ENCODE data around the gene S100A9.
"Not testable (repeated sequence)": the region's sequence is repeated elsewhere in the genome, so short reads cannot be mapped to it uniquely, and the experiment has no call there.

S100A9 gene

DNA sequence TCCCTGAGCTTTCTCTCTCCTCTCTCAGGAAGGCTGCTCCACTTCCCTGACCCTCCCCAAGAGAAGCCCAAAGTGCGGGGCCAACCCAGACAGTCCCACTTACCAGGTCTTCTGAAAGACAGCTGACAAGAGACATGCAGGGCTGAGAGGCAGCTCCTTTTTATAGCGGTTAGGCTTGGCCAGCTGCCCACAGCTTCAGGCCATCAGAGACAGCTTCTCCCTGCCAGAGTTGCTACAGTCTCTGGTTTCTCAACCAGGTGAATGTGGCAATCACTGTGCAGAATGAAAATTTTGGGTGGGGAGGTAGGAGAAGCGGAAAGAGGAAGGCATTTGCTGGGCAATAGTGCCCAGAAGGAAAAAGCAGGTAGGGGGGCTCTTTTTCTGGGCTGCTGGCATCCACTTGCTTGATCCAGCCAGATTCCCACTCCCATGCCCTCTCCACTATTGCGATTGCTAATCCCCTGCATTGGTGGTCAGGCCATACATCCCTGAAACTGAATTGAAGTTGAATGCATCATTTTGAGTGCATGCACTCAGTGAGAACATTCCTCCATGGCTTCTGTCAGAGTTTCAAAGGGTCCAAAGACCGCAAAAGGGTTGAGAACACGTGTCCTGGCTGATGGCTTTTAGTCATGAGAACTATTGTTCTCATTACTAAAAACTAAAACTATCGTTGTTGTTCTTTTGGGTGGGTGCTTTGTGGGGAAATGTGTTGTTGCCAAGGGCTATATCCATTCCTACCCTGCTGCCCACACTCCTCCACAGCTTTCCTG, 33.5 kb downstream of the S100A9 start, which contains the start of gene S100A8:
TSS of gene S100A8 (minus strand) at position 136 of the 773 bp plus-strand sequence. CDS start 538 bp downstream, outside the sequence.
- no peak for DNase-seq (ENCODE audit: low read depth)

GRCh38 chr1:153392258-153392657, 34.6 kb downstream of the S100A9 start:
- DNase-seq (ENCODE audit: low read depth) = no peak

GRCh38 chr1:153392822-153393221, 35.2 kb downstream of the S100A9 start:
- no peak for DNase-seq (ENCODE audit: low read depth)

- DNase-seq (ENCODE audit: low read depth) = no peak
Measured at GRCh38 chr1:153393926-153394325, 36.3 kb downstream of the S100A9 start.

DNA sequence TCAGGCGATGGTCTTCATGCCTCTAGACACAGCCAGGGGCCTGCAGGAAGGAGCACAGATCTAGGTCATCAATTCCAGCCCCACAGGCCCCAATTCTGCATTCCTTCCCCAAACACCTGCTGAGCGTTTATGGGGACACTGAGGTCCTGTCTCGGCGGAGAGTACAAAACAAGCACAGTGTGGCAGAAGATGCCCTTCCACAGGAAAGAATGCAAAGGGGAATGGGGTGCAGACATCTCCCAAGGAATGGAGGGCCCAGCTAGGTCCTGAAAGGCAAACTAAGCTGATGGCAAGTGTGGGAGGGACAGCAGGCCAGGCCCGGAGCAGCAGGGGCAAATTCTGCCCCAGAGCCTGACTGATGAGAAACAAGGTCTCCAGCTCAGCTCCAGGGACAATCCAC, 36.7 kb downstream of the S100A9 start:
- DNase-seq (ENCODE audit: low read depth) = no peak

GRCh38 chr1:153395136-153395685, 37.6 kb downstream of the S100A9 start:
- no peak for DNase-seq (ENCODE audit: low read depth)

GRCh38 chr1:153395776-153396175, 38.1 kb downstream of the S100A9 start:
- DNase-seq (ENCODE audit: low read depth) = no peak

DNA sequence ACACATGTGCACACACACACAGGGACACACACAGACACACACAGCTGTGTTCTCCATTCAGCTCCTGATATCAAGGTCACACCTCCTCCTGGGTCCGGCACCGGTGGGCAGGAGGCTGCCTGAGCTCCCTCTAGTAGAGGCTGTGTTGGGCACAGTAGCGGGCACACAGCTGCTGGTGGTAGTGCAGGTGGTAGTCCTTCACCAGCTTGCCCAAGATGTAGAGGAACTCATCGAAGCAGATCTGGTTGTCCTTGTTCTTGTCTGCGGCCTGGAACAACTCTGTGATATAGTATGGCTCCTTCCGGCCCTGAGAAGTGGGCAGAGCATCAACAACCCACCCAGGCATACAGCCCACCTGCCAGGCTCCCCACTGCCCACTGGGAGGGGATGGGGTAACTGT, 38.8 kb downstream of the S100A9 start:
- no peak for DNase-seq (ENCODE audit: low read depth)

DNA sequence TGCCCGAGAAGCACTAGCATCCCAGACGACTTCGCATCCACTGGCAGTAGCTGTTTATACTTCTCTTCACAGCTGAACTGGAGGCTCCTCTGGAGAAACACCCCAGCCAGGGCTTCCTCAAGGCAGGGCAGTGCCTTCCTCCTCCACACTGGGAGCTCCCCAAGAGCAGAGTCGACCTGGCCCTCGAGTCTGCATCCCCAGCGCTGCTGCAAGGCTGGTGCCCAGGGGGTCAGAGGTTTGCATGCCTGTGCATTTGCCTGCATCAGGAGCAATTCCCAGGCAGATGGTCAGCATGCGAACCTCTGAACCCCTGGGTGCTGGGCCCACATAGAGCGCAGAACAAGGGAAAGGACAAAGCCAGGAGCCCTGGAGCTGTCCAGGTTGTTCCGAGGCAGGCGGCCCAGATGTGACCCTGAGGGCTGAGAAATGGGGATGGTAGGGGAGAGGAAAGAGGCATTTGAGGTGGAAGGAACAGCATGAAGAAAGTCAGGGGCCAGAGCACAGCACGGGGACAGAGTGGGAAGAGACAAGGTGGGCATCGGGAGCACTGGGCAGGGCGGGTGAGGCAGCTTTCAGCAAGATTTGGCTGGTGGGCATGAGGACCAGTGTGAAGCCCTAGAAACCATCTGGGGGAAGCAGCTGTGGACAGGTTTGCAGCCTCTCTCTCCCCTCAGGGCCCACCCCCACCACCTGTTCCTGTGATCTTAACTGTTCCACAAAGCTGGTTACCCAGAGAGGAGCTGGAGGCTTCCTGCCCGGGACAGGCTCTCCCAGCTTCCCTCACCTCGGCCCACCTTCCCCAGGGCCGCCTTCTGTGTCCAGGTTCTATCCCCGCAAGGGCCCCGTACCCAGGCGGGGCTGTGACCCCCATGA, 39.6 kb downstream of the S100A9 start:
- no peak for DNase-seq (ENCODE audit: low read depth)

- no peak for DNase-seq (ENCODE audit: low read depth)
Measured at GRCh38 chr1:153397924-153398651, 40.4 kb downstream of the S100A9 start.

- DNase-seq (ENCODE audit: low read depth) = no peak
Measured at GRCh38 chr1:153399401-153400055, 41.9 kb downstream of the S100A9 start.

DNA sequence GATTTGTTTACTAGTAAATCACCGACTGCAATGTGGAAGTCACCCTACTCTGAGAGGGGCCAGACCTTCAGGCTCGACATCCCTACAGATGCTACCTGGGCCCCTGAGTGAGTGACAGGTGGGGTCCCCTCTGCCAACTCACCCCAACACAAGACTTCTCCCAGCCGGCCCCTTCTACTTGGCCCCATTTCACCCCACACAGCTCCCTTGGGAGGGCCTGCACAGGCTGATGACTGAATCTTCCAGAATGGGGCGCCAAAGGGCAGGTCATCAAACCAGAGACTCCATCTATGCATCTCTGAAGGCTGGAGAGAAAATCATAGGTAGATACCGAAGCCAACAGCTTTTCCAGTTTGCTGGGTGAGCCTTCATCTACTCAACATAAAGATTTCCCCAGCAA, 42.6 kb downstream of the S100A9 start:
- DNase-seq (ENCODE audit: low read depth) = no peak

- no peak for DNase-seq (ENCODE audit: low read depth)
Measured at GRCh38 chr1:153401461-153401860, 43.8 kb downstream of the S100A9 start.

DNA sequence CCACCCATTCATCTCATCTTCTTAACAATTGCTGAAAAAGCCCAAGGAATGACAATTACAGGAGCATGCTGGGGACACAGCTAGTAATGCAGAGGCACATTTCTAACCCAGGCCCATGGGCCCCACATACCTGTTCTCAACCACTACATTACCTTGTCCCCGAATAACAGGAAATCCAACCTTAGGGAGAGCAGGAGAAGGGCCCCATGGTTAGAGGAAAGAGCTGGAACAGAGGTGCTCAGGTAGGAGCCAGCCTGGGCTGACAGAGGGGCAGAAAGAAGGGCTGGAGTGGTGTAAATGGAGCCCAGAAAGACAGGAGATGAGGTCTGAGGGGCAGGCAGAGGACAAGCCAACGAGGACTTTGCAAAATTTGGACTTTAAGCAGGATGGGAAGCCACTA, 44.6 kb downstream of the S100A9 start:
- DNase-seq (ENCODE audit: low read depth) = no peak

DNA sequence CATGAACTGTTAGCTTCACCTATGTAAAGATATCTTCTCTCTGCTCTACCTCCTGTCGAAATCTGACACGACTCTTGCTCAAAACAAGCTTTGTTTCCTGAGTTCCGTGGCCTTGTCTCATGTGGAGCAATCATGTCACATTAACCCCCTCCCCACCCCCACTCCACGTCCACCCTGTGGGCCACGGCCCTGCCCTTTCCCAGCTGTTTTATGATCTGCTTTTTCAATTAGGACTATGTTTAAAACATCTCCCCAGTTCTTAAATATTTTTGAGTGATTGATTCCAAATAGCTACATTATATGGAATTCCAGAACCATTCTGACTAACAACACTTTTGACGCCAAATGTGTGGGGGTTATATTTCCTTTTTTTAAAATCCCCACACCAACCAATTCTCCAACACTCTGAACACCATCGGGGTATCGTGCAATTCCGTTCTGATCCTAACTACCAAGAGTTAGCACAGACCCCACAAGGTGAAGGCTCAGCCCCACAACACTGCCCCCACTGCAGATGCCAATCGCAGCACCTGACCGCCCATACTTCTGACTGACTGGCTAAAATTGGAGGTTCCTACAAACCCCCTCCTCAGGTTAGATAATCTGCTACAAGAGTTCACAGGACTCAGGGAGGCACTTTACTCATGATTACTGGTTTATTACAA, 45.9 kb downstream of the S100A9 start:
- DNase-seq (ENCODE audit: low read depth) = no peak

DNA sequence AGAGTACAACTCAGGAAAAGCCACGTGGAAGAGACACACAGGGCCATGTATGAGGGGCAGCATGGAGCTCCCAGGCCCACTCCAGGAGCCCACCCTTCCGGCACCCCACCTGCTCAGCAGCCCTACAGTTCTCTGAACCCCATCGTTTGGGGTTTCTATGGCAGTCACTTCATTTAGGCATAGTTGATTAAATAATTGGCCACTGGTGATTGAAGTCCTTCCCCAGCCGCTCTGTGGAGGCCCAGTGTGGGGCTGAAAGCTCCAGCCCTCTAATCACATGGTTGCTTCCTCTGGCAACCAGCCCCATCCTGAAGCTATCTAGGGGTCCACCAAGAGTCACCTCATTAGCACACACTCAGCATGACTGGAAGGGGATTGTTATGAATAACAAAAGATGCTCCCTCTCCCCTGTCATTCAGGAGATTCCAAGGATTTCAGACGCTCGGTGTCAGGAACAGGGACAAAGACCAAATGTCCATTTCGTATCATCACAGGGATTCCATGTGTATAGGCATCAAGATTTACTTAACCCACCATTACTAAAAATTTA, 46.5 kb downstream of the S100A9 start:
- DNase-seq (ENCODE audit: low read depth) = no peak

DNA sequence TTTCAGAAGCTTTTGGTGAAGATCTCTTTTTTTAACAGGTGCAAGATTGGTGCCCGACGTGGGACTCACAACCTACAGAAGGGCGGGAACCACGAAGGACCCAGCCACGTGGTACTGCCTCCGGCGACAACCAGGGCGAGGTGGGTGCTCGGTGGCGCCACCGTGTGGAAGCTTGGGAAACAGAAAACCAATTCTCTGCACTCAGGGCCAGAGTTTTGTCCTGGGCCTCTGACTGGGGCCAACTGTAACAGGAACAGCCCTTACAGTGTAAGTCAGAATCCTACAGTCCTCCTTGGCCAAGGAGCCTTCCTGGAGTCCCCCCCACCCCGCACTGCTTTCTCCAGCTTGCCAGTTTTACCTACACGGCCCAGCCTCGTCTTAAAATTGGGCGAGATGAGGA, 47.1 kb downstream of the S100A9 start:
- peak; percentile 11 for DNase-seq (ENCODE audit: low read depth)

DNA sequence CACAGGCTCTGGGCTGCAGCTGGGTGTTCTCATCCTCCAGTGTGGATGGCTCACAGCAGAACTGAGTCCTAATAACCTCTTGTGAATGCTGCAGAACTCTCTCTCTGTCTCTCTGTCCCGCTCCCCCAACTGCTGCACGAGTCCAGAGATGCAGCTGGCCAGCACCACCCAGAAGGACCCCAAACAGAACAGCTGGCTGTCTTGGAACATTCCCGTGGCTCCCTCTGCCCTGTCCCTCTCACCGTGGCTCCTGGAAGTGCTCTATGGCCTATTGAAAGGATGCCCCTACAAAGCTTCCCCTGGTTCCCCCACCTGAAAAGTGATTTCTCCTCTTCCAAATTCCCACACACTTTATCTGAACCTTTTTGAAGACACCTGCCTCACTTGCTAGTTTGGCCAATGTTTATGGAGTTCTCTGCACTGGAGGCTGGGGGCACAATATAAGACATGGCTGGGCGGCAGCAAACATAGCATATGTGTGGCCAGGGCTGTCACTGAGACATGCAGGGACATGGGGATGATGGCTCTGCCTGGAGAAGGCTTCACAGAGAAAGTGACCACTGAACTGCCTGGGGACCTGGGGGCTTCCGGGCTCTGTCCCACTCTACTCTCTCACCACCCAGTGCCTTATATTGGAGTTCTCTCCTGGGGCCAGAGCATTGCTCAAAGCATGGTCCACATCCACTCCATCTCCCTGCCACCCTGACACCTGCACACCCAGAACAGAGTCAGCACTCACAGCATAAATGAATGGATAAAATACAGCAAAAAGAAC, 48.4 kb downstream of the S100A9 start:
- not testable (repeated sequence) for DNase-seq (ENCODE audit: low read depth)

DNA sequence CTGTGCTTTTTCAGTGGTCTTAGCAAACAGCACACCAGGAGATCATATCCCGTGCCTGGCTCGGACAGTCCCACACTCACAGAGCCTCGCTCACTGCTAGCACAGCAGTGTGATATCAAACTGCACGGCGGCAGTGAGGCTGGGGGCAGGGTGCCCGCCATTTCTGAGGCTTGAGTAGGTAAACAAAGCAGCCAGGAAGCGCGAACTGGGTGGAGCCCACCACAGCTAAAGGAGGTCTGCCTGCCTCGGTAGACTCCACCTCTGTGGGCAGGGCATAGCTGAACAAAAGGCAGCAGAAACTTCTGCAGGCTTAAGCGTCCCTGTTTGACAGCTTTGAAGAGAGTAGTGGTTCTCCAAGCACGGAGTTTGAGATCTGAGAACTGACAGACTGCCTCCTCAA, 49.6 kb downstream of the S100A9 start:
- DNase-seq (ENCODE audit: low read depth) = not testable (repeated sequence)
